NT2/D1 (cell line): ENCODE data around the gene PTPRH.
A peak's percentile ranks its signal among the peaks of the same experiment; 100 is the strongest.

Experiments
- DNase-seq: peaks from one replicate; pipeline ENCODE4 v3.0.0-alpha.2; 2011; ENCODE audit warnings: low read depth, low spot score
- H3K27me3 ChIP-seq: 2 replicates; pipeline ENCODE4 v1.6.0; 2011; ENCODE audit warnings: mild to moderate bottlenecking; ENCODE audit not compliant: insufficient read length, insufficient read depth
- H3K36me3 ChIP-seq: 2 replicates; pipeline ENCODE4 v1.6.1; 2011; ENCODE audit warnings: mild to moderate bottlenecking, low read length, mixed read lengths; ENCODE audit not compliant: insufficient read depth, insufficient read length
- H3K4me1 ChIP-seq: 2 replicates; pipeline ENCODE4 v1.5.1; 2011; ENCODE audit not compliant: insufficient read depth, insufficient read length
- H3K4me3 ChIP-seq: 2 replicates; pipeline ENCODE4 v1.5.1; 2011; ENCODE audit warnings: low read depth; ENCODE audit not compliant: insufficient read length
- H3K9ac ChIP-seq: 2 replicates; pipeline ENCODE4 v1.6.0; 2011; ENCODE audit warnings: low read depth; ENCODE audit not compliant: insufficient read length
- H3K9me3 ChIP-seq: 2 replicates; pipeline ENCODE4 v1.5.1; 2011; ENCODE audit warnings: mild to moderate bottlenecking, low read length; ENCODE audit not compliant: insufficient read depth
- SUZ12 ChIP-seq: IDR thresholded peaks from 2 replicates; pipeline ENCODE4 v1.6.1; 2011; ENCODE audit not compliant: insufficient read length, insufficient read depth; ENCODE audit errors: extremely low read depth
- YY1 ChIP-seq: IDR thresholded peaks from 2 replicates; pipeline ENCODE4 v1.6.1; 2011; ENCODE audit not compliant: insufficient read length, insufficient read depth
- ZNF274 ChIP-seq: IDR thresholded peaks from 2 replicates; pipeline ENCODE4 v1.6.1; 2011; ENCODE audit warnings: mild to moderate bottlenecking, low read depth, low read length

The PTPRH gene

DNA sequence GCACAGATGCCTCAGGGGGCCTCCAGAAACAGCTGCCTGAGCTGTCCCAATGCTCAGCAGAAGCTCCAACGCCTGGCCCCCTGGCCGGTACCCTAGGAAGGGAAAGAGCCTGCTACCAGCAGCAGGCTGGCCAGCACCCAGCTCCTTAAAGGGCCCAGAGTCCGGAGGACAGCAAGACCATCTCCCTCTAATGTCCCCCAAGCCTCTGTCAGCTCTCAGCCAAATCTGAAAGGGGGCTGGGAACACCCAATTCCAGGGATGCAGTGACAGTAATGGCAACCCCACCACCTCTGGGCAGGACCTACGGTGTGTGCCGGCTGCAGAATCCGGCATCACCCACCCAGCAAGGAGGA is 45.3 kb upstream of the PTPRH start:
- Histone ChIP-seq H3K27me3 (no peaks in the 10 kb centered on the region), H3K4me3 (no peak overlapping the region), H3K4me1 (peaks cover 4% of the 10 kb centered on the region), H3K9me3 (no peaks in the 10 kb centered on the region), H3K9ac (peak overlapping the region; percentile 36), H3K36me3 (peaks cover 57% of the 10 kb centered on the region)
- no peak for TF ChIP-seq ZNF274
- TF ChIP-seq SUZ12, result no peak
- TF ChIP-seq YY1, result no peak
- DNase-seq, result no peak

DNA sequence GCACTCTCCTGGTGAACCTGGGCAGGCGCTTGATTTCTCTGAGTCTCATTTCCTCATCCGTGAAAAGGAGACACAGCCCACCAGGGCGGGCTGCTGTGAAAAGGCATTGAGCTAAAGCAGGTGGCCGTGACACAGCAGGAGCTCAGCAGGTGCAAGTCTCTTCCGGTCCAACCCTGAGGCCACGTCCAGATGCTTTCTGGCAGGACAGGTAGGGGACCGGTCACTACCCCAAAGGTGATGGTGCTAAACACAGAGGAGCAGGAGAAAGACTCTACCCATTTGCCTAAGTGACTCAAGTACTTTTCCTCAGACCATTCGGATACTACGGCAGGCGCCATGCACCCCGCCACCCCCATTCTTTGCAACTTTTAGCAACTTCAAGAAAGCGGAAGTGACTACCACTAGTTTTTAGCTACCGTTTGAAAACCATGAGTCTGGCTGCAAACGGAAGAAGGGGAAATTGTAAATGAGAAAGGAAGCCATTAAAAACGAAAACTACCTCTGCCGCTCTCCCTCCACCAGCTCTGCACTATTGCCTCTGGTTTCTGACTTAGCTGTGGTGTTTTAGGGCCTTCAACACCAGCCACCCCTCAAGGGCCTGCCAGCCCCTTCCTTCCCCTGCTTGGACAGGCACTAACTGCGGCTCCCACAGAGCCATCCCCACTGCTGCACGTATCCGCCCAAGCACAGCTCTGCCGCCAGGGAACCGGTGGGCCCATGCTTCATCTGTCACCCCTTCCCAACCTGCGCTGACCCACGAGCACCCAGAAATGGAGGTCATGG is 44.7 kb upstream of the PTPRH start:
- H3K9me3 ChIP-seq, result no peaks in the 10 kb centered on the region
- TF ChIP-seq ZNF274, result no peak
- no peak for TF ChIP-seq SUZ12
- no peak for TF ChIP-seq YY1
- DNase-seq, result no peak

DNA sequence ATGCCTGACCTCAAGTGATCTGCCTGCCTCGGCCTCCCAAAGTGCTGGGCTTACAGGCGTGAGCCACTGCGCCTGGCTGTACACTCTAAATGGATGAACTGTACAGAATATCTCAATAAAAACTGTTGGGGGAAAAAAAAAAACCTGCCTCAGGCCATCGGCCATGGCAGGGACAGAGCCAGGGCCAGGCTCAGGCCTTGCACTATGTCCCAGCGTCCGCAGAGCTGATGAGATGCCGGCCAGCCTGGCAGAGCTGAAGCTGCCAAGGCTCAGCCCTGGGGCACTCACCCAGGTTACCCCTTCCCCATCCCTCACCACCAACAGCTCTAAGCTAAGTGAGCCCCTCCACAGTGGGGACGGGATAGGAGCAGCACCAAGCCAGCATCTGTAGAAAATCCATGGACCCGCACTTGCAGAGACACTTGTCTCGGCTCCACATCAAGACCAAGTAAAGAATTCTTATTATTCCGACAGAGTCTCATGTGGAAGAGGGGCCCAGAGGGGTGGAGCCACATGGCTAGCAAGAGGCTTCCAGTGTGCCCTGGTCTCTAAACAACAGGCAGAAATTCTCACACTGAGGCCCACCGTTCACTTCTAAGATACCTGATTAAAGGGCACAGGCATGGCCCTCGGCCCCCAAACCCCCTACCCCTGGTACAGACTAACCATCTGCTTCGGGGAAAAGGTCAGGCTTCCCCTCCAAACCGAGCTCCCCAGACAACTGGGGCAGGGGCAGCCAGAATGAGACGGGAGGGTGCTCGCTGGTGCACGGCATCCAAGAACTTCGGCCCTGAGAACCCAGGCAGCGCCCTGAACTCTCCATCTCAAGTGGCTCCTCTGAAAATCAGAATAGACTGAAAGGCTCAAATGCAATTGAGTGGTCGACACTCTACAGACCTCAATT is 43.7 kb upstream of the PTPRH start:
- Histone ChIP-seq H3K4me1 (peaks cover 4% of the 10 kb centered on the region), H3K9me3 (no peaks in the 10 kb centered on the region), H3K9ac (no peak overlapping the region), H3K4me3 (no peak overlapping the region), H3K36me3 (peaks cover 63% of the 10 kb centered on the region), H3K27me3 (no peaks in the 10 kb centered on the region)
- TF ChIP-seq YY1 (no peak), SUZ12 (no peak), ZNF274 (no peak)
- DNase-seq, result no peak

More for the DNA sequence above, 44.7 kb upstream of the PTPRH start:
- Histone ChIP-seq H3K36me3 (peaks cover 57% of the 10 kb centered on the region), H3K9ac (peak overlapping the region; percentile 36), H3K4me1 (peaks cover 4% of the 10 kb centered on the region), H3K27me3 (no peaks in the 10 kb centered on the region), H3K4me3 (no peak overlapping the region)

DNA sequence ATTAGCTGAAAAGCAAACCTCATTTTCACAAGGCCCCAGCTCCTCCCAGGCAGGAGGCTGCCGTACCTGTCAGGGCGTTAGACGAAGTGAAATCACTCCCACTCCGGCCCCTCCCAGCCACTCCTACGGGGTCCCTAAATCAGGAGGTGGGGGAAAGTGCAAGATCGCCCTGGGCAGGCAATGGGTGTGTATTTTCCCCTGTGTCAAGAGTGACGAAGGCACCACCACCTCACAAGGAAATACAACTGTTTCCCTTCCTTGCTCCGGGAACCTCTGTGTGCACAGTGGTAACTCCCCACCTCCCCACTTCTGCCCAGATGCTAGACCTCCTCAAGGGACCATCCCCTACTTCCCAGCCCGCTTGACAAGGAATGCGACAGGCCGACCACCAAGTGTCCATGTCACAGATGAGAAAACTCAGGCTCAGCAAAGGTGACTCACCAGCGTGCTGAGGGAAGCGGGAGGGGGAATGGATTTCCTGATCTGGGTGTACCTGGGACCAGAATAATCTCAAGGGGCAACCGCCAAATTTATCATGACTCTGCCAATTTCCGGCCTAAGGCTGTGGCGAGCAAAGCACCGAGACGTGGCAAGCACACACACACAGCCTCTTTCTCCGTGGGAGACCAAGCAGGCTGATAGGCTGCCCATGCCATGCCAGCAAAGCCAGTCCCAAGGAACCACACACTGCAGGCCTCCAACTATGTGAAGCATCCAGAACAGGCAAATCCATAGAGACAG is 42.2 kb upstream of the PTPRH start:
- TF ChIP-seq SUZ12 (no peak), ZNF274 (no peak), YY1 (no peak)
- H3K27me3 ChIP-seq, result no peaks in the 10 kb centered on the region
- H3K4me3 ChIP-seq, result no peak overlapping the region
- peaks cover 2% of the 10 kb centered on the region for H3K4me1 ChIP-seq
- H3K9me3 ChIP-seq, result no peaks in the 10 kb centered on the region
- H3K36me3 ChIP-seq, result peaks cover 66% of the 10 kb centered on the region
- no peak for DNase-seq
- no peak overlapping the region for H3K9ac ChIP-seq

DNA sequence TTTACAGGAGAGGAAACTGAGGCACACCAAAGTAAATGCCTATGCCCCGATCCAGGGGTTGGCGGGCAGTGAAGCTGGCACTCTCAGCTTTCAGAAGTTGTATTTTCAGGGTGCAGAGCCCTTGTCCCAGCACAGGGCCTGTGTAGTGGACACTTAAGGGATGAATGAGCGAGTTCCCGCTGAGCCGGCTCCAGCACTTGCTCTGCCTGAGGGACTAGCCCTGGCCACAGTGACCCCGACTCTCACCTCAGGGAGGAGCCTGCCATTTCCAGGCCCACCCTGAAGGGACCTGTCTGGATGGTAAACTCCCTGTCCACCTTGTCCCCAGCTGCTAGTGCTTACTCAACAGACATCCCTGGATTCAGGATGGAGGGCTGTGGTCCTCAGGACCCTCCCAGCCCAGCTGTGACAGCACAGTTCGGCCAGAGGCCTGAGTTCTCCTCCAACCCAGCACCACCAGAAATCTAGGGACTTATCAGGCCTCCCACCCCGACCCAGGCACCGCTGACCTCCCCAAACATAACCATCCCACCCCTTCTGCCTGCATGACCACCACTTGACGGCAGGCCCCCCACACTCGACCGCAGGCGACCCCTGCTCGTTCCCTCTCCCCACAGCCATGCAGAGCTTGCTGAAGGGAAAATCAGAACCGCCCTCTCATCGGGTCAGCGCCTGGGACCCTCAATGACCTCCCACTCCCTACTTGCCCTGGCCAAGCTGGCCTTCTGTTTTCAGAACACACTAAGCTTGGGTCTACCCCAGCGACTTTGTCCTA is 41.1 kb upstream of the PTPRH start:
- Histone ChIP-seq H3K4me3 (no peak overlapping the region), H3K9ac (no peak overlapping the region), H3K9me3 (no peaks in the 10 kb centered on the region), H3K4me1 (peaks cover 2% of the 10 kb centered on the region), H3K27me3 (no peaks in the 10 kb centered on the region), H3K36me3 (peaks cover 64% of the 10 kb centered on the region)
- TF ChIP-seq SUZ12, result no peak
- TF ChIP-seq YY1, result no peak
- no peak for TF ChIP-seq ZNF274
- DNase-seq, result no peak

DNA sequence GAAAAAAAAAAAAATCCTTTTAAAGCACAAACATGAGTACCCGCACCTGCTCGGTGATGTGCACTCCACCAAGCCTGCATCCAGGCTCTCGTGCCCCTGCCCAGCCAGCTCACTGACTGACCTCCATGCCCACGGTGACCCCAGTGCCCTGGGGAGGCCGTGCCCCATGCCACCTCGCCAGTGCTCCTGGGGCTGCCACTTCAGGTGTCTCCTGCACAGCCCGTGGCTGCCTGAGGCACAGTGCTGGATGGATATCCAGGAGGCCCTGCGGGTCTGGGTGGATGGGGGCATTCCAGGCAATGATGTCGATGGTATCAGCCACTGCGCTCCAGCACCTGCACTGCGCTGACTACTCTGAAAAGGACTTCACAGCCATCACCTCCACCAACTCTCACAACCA is 40.5 kb upstream of the PTPRH start:
- DNase-seq, result no peak
- Histone ChIP-seq H3K27me3 (no peaks in the 10 kb centered on the region), H3K9me3 (no peaks in the 10 kb centered on the region), H3K36me3 (peaks cover 64% of the 10 kb centered on the region), H3K9ac (no peak overlapping the region), H3K4me1 (peaks cover 2% of the 10 kb centered on the region), H3K4me3 (no peak overlapping the region)
- no peak for TF ChIP-seq ZNF274
- TF ChIP-seq YY1, result no peak
- no peak for TF ChIP-seq SUZ12
